HPDE6-E6E7 (cell line): Measurements from ENCODE around the gene FZD8.
A peak's percentile ranks its signal among the peaks of the same experiment; 100 is the strongest.
"Not testable (repeated sequence)": the region's sequence is repeated elsewhere in the genome, so short reads cannot be mapped to it uniquely, and the experiment has no call there.

Experiments
- DNase-seq: peaks from one replicate; pipeline ENCODE4 v3.0.0; 2011; ENCODE audit warnings: missing footprints; ENCODE audit errors: extremely low spot score

The FZD8 gene, protein sequence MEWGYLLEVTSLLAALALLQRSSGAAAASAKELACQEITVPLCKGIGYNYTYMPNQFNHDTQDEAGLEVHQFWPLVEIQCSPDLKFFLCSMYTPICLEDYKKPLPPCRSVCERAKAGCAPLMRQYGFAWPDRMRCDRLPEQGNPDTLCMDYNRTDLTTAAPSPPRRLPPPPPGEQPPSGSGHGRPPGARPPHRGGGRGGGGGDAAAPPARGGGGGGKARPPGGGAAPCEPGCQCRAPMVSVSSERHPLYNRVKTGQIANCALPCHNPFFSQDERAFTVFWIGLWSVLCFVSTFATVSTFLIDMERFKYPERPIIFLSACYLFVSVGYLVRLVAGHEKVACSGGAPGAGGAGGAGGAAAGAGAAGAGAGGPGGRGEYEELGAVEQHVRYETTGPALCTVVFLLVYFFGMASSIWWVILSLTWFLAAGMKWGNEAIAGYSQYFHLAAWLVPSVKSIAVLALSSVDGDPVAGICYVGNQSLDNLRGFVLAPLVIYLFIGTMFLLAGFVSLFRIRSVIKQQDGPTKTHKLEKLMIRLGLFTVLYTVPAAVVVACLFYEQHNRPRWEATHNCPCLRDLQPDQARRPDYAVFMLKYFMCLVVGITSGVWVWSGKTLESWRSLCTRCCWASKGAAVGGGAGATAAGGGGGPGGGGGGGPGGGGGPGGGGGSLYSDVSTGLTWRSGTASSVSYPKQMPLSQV

DNA sequence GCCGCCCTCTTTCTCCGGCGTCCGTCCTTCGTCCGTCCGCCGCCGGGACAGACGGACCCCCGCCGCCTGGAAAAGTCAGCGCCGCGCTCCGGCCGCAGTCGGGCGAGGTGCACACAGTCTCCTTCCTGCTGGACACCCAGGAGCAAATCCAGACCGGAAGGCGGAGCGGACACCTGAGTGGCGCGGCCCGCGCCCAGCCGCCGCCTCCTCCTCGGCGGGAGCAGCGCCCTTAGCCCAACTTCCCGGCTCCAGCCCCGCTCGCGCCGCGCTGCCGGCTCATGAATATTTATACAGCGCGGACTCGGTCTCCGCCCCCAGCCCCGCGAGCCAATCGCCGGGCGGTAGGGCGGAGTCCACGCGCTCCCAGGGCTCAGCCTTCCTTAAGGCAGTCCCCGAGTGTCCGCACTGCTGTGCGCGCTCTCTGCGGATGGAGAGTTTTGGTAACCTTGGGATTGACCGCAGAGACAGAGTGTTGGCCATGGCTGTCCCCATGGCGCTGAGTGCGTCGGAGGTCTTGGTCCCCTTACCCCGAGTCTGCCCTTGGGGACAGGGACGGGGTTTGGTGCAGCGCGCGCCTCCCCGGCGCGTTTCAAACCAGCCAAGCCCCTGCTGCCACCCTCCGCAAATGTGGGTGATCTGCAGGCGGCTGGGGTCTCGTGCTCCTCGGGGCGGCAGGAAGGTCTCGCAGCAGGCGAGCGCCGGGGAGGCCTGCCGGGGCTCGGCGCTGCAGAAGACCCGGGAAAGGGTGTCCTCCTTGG, at the start of gene FZD8:
Gene FZD8, minus strand, starts transcription at position 262 of the 758 bp plus-strand sequence. CDS start 867 bp downstream, outside the sequence.
- DNase-seq: peak; percentile 54

DNA sequence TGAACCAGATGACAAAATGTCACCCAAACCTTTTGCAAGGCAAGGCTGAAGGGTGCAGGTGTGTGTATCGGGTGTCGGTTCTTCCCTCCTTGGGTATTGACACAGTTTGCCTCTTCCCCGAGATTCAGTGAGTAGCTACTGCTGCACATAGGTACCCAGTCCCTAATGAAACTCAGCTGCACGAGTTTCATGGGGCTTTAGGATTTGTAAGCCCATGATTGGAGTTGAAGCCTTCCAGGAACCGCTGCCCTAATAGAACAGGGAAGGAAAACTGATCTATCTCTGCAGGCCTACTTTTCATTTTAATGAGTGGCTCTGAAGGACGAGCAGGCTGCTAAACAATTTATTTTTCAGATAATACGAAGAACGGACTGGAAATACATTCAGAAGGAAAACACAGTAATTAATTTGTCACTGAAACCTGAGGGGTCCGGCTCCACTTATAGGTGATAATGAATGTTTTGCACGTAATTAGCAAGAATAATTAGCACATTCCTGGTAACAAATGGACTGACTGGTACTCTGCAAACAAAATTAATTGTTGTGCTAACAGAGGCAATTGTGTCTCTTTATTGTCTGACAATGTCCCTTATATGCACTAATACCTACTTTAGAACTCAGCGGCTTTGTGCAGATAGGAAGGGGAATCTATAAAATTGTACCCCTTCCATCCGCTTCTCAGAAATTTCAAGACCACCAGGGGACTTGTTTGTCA, 49.6 kb upstream of the FZD8 start:
- no peak for DNase-seq

DNA sequence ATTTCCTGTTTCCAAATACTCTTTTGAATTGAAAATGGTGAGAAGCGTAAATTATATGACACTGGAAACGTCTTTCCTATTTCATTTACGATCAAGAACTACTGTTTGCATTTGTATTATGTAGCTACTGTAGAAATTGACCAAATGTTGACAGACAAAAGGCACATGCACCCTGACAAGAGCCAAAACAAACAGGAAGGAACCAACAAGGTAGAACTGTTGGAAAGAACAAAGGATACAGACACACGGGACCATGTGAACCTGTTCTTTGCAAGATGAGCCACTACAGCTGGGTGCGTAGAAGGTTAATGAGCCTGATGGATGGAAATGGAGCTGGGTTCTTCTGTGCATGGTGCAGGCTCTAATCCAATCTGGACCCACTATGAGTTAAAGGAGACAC, 48.4 kb upstream of the FZD8 start:
- DNase-seq: no peak

DNA sequence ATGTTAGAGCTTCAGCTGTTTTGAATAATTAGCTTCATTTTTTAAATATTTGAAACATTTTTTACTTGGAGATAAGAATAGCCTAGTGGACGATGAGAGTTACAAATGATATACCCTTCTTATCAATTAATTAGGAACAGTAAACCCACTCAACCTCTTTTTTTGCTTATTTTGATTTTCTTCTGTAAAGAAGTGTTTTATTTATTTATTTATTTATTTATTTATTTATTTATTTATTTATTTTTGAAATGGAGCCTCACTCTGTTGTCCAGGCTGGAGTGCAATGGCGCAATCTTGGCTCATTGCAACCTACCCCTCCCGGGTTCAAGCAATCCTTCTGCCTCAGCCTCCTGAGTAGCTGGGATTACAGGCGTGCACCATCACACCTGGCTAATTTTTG, 43.8 kb upstream of the FZD8 start:
- not testable (repeated sequence) for DNase-seq

DNA sequence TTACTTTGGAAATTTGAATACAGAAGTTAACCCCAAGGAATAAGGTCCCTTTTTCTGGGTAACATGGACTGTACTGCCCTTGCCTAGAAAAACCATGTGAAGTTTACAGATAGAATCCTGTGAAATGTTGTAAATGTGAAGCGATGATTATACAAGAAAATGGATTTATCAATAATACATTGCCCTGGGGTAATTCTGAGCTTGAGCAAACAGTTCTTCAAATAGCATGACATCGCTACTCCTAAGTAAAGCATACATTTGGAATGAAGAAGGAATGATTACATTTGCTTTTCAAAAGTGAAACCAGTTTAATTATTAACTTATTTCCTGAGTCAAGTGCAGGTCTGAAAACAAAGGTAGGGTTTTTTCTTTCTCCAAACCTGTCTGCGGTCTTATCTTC, 43.3 kb upstream of the FZD8 start:
- peak; percentile 1 for DNase-seq

DNA sequence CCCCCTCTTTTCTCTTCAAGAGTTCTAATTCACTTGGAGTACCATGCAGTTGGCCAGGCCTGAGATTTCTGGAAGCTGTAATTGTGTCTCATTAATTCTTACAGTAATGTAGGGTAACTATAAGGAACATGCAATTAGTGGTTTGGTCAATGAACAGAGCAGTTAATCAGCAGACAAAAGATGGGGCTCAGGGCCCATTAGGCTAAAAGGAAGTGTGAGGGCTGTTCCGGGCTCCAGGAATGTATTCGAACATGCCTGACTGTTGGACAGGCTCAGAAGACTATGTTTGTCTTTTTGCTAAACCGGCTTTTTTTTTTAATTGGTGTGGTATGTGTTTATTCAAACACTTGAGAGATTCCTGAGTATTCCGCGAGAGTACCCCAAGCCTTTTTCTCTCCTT, 42.5 kb upstream of the FZD8 start:
- DNase-seq: no peak

DNA sequence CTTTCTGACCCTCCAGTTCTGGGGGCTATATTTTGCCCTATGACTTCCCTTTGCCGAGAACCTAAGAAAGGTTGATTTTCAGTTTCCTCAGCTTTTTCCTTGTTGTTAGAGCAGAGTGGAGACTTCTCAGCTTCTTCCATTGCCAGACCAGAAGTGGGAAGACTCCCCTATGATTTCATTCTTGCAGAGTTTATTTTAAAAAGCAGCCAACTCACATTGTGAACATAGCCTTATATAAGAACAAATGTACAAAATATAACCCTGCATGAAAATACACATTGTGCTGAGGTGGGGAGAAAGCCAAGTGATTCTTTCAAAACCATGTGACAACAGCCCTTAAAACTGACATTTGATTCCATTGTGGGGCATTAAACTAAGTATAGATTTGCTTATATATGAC, 33.8 kb upstream of the FZD8 start:
- DNase-seq: no peak

DNA sequence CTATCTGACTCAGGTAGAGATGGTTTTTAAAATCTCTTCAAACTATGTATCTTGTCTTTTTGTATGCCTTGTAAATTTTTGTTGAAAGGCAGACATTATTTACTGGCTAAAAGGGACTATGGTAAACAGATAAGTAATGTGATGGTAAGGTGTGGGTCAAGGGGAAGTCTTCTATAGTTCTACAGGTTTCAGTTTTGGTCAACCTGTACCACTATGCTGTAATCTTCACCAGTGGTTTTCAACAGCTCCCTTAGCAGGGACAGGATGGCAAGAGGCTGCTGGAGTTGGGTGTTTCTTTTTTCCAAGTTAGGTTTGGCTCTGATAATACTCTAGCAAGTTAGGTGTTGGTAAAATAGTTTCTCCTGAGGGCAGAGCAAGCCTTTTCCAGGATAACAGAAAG, 32.7 kb upstream of the FZD8 start:
- DNase-seq: no peak

DNA sequence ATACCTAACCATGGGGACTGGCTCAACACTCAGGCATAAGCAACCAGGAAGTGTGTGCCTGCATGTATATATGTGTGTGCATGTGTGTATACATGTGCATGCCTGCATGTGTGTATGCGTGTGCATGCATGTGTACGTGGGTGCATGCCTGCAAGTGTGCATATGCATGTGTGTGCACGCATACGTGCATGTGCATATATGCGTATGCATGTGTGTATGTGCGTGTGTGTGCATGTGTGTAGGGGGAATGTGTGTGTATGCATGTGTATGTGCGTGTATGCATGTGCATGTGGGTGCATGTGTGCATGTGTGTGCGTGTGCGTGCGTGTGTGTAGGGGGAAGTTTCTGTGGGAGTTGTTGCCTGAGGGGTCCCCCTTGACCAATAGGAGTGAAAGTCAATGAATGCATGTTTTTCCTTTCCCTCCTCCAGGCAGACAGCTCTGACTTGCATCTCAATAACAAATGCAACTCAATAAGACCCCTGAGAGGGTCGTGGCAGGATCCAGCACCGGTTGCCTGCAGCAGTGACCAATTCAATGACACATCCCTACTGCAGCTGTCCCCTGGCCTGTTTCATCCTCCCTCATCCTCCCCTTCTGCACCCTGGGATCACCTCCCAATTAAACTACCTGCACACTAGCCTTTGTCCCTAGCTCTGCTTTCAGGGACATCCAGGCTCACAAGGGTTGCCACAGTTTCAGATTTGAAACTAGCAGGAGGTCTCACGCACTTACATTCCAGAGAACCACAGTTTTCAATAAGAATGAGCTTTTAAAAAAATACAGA, 27.0 kb upstream of the FZD8 start:
- no peak for DNase-seq

DNA sequence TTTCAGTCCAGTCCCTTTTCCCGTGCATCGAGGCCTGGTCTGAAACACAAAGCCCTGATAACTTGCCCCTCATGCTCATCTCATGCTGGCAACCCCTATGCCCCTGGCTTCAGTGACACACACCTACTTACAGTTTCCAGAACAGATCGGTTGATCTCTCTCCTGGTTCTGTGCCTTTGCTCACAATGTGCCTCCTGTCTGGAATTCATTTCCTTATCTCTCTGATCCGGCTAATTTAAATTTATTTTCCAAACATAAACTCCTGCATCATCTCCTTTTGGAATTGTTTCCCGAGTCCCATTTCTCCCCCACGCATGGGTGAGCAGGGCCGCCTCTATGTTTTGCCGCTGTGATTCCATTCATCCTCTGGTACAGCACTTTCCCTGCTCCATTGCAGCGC, 25.9 kb upstream of the FZD8 start:
- no peak for DNase-seq

DNA sequence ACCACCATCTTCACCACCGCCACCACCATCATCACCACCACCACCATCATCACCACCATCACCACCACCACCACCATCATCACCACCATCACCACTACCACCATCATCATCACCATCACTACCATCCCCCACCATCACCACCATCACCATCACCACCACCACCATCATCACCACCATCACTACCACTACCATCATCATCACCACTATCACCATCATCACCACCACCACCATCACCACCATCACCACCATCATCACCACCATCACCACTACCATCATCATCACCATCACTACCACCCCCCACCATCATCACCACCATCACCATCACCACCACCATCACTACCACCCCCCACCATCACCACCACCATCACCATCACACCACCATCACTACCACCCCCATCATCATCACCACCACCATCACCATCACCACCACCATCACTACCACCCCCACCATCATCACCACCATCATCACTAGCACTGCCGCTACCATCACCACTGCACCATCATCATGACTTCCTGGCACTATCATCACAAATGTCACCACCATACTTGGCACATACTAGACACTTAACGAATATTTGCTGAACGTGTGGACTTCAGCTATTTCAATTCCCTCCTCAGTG, 25.3 kb upstream of the FZD8 start:
- no peak for DNase-seq

DNA sequence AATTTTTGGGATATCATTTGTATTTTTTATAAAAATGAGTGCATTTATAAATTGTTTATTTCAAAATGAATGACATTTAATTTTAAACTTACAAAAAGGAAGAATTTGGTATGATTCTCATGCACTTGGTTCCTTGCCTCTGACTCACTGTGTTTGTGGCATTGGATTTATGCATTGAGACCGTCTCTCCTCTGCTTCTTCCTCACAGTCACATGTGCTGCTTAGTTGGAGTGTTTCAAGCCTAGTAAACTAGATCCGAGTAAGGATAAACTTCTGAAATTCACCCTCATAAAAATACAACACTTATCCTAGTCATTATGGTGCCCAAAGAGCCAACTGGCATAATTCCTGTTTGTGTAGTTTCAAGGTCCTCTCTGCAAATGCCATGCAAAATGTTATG, 19.1 kb upstream of the FZD8 start:
- no peak for DNase-seq

DNA sequence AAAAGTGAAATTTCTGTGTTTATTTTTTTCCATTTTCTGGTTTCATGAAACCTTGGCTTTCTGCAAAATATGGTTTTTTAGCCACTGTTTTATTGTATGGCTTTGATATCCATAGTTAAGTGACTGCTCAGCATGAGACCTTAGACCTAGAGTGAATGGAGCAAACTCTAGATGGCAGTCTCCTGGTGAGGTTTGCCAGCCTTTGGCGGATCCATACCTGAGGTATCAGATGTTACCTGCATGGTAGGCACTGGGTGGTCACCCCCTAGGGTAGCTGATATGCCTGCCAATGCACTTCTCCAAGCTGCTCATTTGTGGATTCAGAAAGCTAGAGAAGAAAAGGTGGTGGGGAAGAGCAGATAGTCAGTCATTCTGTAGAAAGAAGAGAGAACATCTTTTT, 17.4 kb upstream of the FZD8 start:
- DNase-seq: no peak

DNA sequence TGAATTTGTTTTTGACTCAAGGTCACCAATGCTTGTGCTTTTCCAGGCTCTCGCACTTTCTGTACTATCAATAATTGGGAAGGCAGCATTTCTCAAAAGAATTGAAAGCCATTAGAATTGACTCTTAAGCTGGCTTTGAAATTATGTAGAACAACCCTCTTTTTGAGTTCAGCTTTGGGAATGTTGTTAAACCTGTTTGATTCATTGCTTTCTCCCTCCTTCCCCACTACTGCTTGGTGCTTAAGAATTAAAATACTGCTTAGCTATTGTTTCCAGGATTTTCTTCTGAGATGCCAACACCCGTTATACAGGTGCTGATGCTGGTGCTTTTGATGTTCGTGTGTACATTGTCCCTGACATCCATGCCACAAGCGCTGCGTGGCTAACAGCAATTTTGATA, 15.5 kb upstream of the FZD8 start:
- DNase-seq: no peak

DNA sequence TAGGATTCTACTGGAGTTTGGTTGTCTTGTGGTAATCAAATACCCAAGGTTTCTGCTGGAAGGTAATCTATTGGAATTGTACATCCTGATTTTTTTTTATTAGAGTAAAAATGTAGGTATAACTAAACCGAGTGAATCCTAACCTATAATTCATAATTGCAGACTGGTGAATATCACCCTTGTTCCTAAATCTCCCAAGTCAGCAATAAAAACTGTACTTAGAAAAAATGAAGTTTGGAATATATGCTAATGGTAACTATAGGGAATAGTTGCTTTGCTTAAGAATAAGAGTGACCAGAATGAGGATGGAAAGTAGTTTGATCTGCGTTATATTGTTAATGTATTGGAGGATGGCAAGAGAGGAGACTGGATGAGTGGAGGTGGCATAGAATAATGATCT, 10.7 kb upstream of the FZD8 start:
- no peak for DNase-seq

DNA sequence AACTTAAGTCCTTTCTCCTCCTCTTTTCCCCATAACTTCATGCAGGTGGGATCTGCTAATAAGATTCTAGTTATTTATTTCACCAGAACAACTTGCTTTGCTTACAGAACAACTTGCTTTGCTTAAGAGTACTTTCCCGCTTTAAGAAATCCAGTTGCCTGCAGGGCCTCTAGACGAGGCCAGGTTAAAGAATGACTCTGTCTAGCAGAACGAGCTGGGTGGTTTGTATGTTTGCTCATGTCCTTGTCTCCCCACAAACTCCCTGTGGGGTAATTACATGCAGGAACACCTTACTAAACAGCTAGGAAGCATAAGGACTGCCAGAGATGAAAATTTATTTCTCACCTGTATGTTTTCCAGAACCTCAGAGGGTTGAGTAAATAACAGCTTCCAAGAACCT, 8.8 kb upstream of the FZD8 start:
- DNase-seq: no peak

DNA sequence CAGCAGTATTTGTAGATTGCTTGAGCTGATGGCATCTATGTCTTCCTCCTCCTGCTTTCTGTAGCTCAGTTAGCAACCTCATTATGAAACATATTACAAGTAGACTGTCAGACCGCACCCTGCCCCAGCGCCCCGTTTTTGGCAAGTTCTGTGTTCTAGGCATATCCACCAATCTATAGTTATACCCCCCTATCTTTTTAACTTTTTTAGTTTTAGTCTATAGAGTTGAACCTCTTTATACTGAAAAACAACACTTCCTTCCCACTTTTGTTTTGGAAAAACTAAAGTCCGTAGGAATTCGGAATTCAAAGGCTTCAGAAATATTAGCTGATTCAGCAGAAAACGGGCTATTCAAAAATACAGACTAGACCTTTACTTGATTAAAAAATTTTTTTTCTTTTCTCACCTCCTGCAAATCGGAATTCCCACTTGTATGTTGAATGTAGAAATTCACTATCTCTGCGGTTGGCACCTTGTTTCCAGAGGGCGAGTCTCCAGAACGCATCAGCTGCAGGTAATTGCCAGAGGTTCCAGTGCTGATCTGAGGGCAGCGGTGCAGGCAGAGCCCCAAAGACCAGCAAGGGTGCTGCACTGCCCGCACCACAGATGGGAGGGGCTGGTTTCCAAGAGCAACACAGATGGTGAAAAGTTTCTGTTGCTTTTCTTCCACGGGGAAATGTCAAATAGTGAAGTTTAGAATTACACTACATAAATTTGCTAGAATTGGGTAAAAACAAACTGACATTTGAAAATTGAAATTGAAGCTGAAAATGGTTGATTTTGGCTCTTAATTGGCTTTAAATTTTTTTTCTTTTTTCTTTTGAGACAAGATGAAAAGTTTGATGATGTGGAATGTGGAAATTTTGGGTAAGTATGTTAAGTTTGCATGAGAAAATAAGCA, 2.2 kb upstream of the FZD8 start:
- no peak for DNase-seq

DNA sequence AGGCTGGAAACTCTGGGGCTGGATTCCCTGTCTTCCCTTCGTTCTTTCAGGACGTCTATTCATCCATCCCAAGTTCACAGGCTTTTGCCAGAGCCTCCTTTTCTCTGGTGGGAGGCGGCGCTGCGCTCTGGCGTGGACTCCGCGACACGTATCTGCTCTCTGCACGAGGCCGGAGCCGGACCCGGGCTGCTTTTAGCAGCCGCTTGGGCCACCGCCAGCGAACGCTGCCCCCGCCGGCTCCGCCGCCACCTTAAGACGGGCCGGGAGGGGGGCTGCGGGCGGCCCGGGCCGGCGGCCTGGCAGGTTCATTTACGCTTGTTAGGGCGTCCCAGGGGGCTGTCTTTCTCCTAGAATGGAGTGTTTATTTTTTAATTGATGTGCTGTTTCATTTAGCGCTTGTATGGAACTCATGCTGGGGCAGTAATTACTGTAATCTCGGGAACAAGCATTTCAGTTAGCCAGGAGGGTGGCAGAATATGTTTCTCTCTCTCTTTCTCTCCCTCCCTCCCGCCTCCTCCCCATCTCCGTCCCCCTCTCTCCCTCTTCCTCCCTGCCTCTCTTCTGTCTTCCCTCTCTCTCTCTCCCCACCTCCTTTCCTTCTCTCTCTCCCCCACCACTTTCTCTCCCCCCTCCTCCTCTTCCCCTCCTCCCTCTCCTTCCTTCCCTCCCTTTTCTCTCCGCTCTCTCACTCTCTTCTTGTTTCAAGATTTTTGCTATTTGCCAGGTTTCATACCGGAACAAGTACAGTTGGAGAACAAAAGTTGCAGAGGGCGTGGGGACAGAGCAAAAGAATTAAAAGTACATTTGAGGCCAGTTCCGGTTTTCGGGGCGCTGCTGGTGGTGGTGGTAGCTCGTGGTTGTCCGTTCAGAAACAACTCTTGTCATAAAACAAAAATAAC, 1.3 kb upstream of the FZD8 start:
- DNase-seq: no peak

DNA sequence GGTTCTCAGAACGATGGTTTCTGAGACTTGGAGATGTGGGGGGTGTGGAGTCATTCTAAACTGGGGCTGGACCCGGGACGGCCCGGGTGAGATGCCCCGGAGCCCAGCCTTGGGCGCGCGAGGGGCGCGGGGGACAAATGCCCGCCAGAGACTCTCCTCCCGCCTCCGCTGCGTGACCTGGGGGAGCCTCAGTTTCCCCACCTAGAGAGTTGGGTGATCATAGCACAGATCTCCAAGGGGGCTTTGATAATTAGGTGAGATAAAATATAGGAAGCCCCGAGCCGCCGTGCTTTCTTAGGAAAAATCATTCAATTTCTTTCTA, 658 bp upstream of the FZD8 start:
- DNase-seq: no peak
